ENCODE data around the gene CLMN. TPM values are rescaled to one million over a fixed set of nuclear protein-coding genes. Genes with fewer than 3 reads are reported as not detected.

CLMN gene
- total and polyA plus RNA-seq, 5 donors from 2014 or later, result 0.17 to 0.90 TPM; not detected in 3

- no peak for ATAC-seq (ENCODE audit: low read depth in 2 of 2)
- no peak for DNase-seq
- H3K36me3 Mint-ChIP-seq, result no peaks in the 10 kb centered on the region
- H3K4me3 Mint-ChIP-seq, result no peak overlapping the region
- no peaks in the 10 kb centered on the region for H3K9me3 ChIP-seq (ENCODE audit: control insufficient read depth in 2 of 2, low read length in 2 of 2)
- H3K4me3 ChIP-seq (ENCODE audit: low read depth, low read length), result no peak overlapping the region
- H3K27me3 ChIP-seq (ENCODE audit: control insufficient read depth, insufficient read depth, low read length), result no peaks in the 10 kb centered on the region
- H3K27ac ChIP-seq (ENCODE audit: insufficient read depth, low read length, poor library complexity, severe bottlenecking), result no peak overlapping the region
- H3K4me1 ChIP-seq (ENCODE audit: control insufficient read depth, insufficient read depth, low read length, poor library complexity, severe bottlenecking), result peaks cover 3% of the 10 kb centered on the region
- no peak overlapping the region for H3K27ac Mint-ChIP-seq
- H3K27me3 Mint-ChIP-seq, result peaks cover 13% of the 10 kb centered on the region
- peaks cover 0 to 4% (median 0%) of the 10 kb centered on the region in 7 donors for H3K9me3 Mint-ChIP-seq
- H3K36me3 ChIP-seq (ENCODE audit: control insufficient read depth, insufficient read depth, low read length), result no peaks in the 10 kb centered on the region
- H3K4me1 Mint-ChIP-seq, result peaks cover 0 to 12% (median 9%) of the 10 kb centered on the region in 4 donors
Observed at GRCh38 chr14:95264271-95264973, 55.3 kb downstream of the CLMN start.

- Histone ChIP-seq H3K9me3 (ENCODE audit: control insufficient read depth in 2 of 2, low read length in 2 of 2) (no peaks in the 10 kb centered on the region), H3K36me3 (ENCODE audit: control insufficient read depth, insufficient read depth, low read length) (no peaks in the 10 kb centered on the region), H3K4me1 (ENCODE audit: control insufficient read depth, insufficient read depth, low read length, poor library complexity, severe bottlenecking) (peaks cover 3% of the 10 kb centered on the region), H3K27me3 (ENCODE audit: control insufficient read depth, insufficient read depth, low read length) (no peaks in the 10 kb centered on the region), H3K27ac (ENCODE audit: insufficient read depth, low read length, poor library complexity, severe bottlenecking) (no peak overlapping the region), H3K4me3 (ENCODE audit: low read depth, low read length) (no peak overlapping the region)
- Mint-ChIP-seq H3K27me3 (peaks cover 13% of the 10 kb centered on the region), H3K9me3 (peaks cover 0 to 4% (median 0%) of the 10 kb centered on the region in 7 donors), H3K27ac (no peak overlapping the region), H3K36me3 (no peaks in the 10 kb centered on the region), H3K4me3 (no peak overlapping the region), H3K4me1 (peaks cover 0 to 12% (median 9%) of the 10 kb centered on the region in 4 donors)
- DNase-seq, result no peak
- ATAC-seq (ENCODE audit: low read depth in 2 of 2), result no peak
Observed at GRCh38 chr14:95263527-95264231, 56.0 kb downstream of the CLMN start.

- ATAC-seq (ENCODE audit: low read depth in 2 of 2) (no peak), DNase-seq (no peak)
- peaks cover 0 to 12% (median 9%) of the 10 kb centered on the region in 4 donors for H3K4me1 Mint-ChIP-seq
- H3K27ac Mint-ChIP-seq, result no peak overlapping the region
- Histone ChIP-seq H3K27ac (ENCODE audit: insufficient read depth, low read length, poor library complexity, severe bottlenecking) (no peak overlapping the region), H3K4me3 (ENCODE audit: low read depth, low read length) (no peak overlapping the region), H3K36me3 (ENCODE audit: control insufficient read depth, insufficient read depth, low read length) (no peaks in the 10 kb centered on the region), H3K27me3 (ENCODE audit: control insufficient read depth, insufficient read depth, low read length) (no peaks in the 10 kb centered on the region), H3K4me1 (ENCODE audit: control insufficient read depth, insufficient read depth, low read length, poor library complexity, severe bottlenecking) (peaks cover 3% of the 10 kb centered on the region), H3K9me3 (ENCODE audit: control insufficient read depth in 2 of 2, low read length in 2 of 2) (no peaks in the 10 kb centered on the region)
- H3K4me3 Mint-ChIP-seq, result no peak overlapping the region
- H3K27me3 Mint-ChIP-seq, result peaks cover 8% of the 10 kb centered on the region
- no peaks in the 10 kb centered on the region for H3K36me3 Mint-ChIP-seq
- peaks cover 0 to 4% (median 0%) of the 10 kb centered on the region in 7 donors for H3K9me3 Mint-ChIP-seq
Observed at GRCh38 chr14:95262511-95262891, 57.2 kb downstream of the CLMN start.

- Histone ChIP-seq H3K9me3 (ENCODE audit: control insufficient read depth in 2 of 2, low read length in 2 of 2) (no peaks in the 10 kb centered on the region), H3K27ac (ENCODE audit: insufficient read depth, low read length, poor library complexity, severe bottlenecking) (no peak overlapping the region), H3K36me3 (ENCODE audit: control insufficient read depth, insufficient read depth, low read length) (no peaks in the 10 kb centered on the region), H3K4me3 (ENCODE audit: low read depth, low read length) (no peak overlapping the region), H3K4me1 (ENCODE audit: control insufficient read depth, insufficient read depth, low read length, poor library complexity, severe bottlenecking) (no peaks in the 10 kb centered on the region), H3K27me3 (ENCODE audit: control insufficient read depth, insufficient read depth, low read length) (no peaks in the 10 kb centered on the region)
- Mint-ChIP-seq H3K27ac (no peak overlapping the region), H3K9me3 (peaks cover 0 to 4% (median 0%) of the 10 kb centered on the region in 7 donors), H3K4me3 (no peak overlapping the region), H3K27me3 (peaks cover 7% of the 10 kb centered on the region), H3K4me1 (peaks cover 0 to 8% (median 5%) of the 10 kb centered on the region in 4 donors), H3K36me3 (no peaks in the 10 kb centered on the region)
- DNase-seq (no peak), ATAC-seq (ENCODE audit: low read depth in 2 of 2) (no peak)
Observed at GRCh38 chr14:95261616-95262510, 57.8 kb downstream of the CLMN start.

GRCh38 chr14:95260537-95261361, 59.0 kb downstream of the CLMN start:
- ATAC-seq (ENCODE audit: low read depth in 2 of 2), result no peak
- H3K27me3 Mint-ChIP-seq, result peaks cover 7% of the 10 kb centered on the region
- no peaks in the 10 kb centered on the region for H3K9me3 Mint-ChIP-seq
- DNase-seq, result no peak
- H3K36me3 Mint-ChIP-seq, result no peaks in the 10 kb centered on the region
- no peaks in the 10 kb centered on the region for H3K4me1 ChIP-seq (ENCODE audit: control insufficient read depth, insufficient read depth, low read length, poor library complexity, severe bottlenecking)
- H3K36me3 ChIP-seq (ENCODE audit: control insufficient read depth, insufficient read depth, low read length), result no peaks in the 10 kb centered on the region
- H3K27ac Mint-ChIP-seq, result no peak overlapping the region
- no peak overlapping the region for H3K4me3 Mint-ChIP-seq
- no peak overlapping the region for H3K4me3 ChIP-seq (ENCODE audit: low read depth, low read length)
- H3K4me1 Mint-ChIP-seq, result peaks cover 0 to 5% (median 1%) of the 10 kb centered on the region in 4 donors
- H3K9me3 ChIP-seq (ENCODE audit: control insufficient read depth in 2 of 2, low read length in 2 of 2), result no peaks in the 10 kb centered on the region
- no peak overlapping the region for H3K27ac ChIP-seq (ENCODE audit: insufficient read depth, low read length, poor library complexity, severe bottlenecking)
- no peaks in the 10 kb centered on the region for H3K27me3 ChIP-seq (ENCODE audit: control insufficient read depth, insufficient read depth, low read length)

- ATAC-seq (ENCODE audit: low read depth in 2 of 2), result no peak
Observed at GRCh38 chr14:95258754-95259593, 60.7 kb downstream of the CLMN start.

More at GRCh38 chr14:95258754-95259593, 60.7 kb downstream of the CLMN start:
- Mint-ChIP-seq H3K4me1 (no peaks in the 10 kb centered on the region), H3K27ac (no peak overlapping the region), H3K4me3 (no peak overlapping the region), H3K27me3 (no peaks in the 10 kb centered on the region), H3K36me3 (no peaks in the 10 kb centered on the region), H3K9me3 (no peaks in the 10 kb centered on the region)
- H3K27me3 ChIP-seq (ENCODE audit: control insufficient read depth, insufficient read depth, low read length), result no peaks in the 10 kb centered on the region
- H3K36me3 ChIP-seq (ENCODE audit: control insufficient read depth, insufficient read depth, low read length), result no peaks in the 10 kb centered on the region
- no peak overlapping the region for H3K4me3 ChIP-seq (ENCODE audit: low read depth, low read length)
- DNase-seq, result no peak
- no peaks in the 10 kb centered on the region for H3K4me1 ChIP-seq (ENCODE audit: control insufficient read depth, insufficient read depth, low read length, poor library complexity, severe bottlenecking)
- no peak overlapping the region for H3K27ac ChIP-seq (ENCODE audit: insufficient read depth, low read length, poor library complexity, severe bottlenecking)
- H3K9me3 ChIP-seq (ENCODE audit: control insufficient read depth in 2 of 2, low read length in 2 of 2), result no peaks in the 10 kb centered on the region

Data from CD4-positive, CD25-positive, alpha-beta regulatory T cell (primary cell).